ENCODE data around the gene CACNA1F.

CACNA1F gene

GRCh38 chrX:49233176-49233575 lies at the start of gene CACNA1F:
TSS of gene CACNA1F (minus strand) at chrX:49233340. CDS start at chrX:49233309, 31 bp downstream.
- no peak for DNase-seq (ENCODE audit: low read depth)

- no peak for DNase-seq (ENCODE audit: low read depth)
These were observed 49.5 kb upstream of the CACNA1F start for GRCh38 chrX:49282647-49283011.

- no peak for DNase-seq (ENCODE audit: low read depth)
These were observed 44.9 kb upstream of the CACNA1F start for GRCh38 chrX:49278081-49278480.

GRCh38 chrX:49277535-49277830 lies 44.3 kb upstream of the CACNA1F start:
- no peak for DNase-seq (ENCODE audit: low read depth)

- DNase-seq (ENCODE audit: low read depth), result no peak
These were observed 43.8 kb upstream of the CACNA1F start for GRCh38 chrX:49276671-49277534.

- DNase-seq (ENCODE audit: low read depth), result no peak
These were observed 43.1 kb upstream of the CACNA1F start for GRCh38 chrX:49276207-49276606.

GRCh38 chrX:49273181-49273727 lies 40.1 kb upstream of the CACNA1F start:
- DNase-seq (ENCODE audit: low read depth), result no peak

GRCh38 chrX:49272421-49272820 lies 39.3 kb upstream of the CACNA1F start:
- DNase-seq (ENCODE audit: low read depth), result no peak

- no peak for DNase-seq (ENCODE audit: low read depth)
These were observed 38.2 kb upstream of the CACNA1F start for GRCh38 chrX:49271341-49271740.

- DNase-seq (ENCODE audit: low read depth), result no peak
These were observed 37.2 kb upstream of the CACNA1F start for GRCh38 chrX:49270249-49270921.

- no peak for DNase-seq (ENCODE audit: low read depth)
These were observed 36.7 kb upstream of the CACNA1F start, which contains the start of gene PPP1R3F for GRCh38 chrX:49269767-49270248. TSS of gene PPP1R3F (plus strand) at chrX:49269793. CDS start at chrX:49269870, 77 bp downstream.

GRCh38 chrX:49269010-49269766 lies 36.0 kb upstream of the CACNA1F start:
- DNase-seq (ENCODE audit: low read depth), result peak; percentile 89

GRCh38 chrX:49268702-49269009 lies 35.5 kb upstream of the CACNA1F start:
- DNase-seq (ENCODE audit: low read depth), result no peak

GRCh38 chrX:49266523-49267445 lies 33.6 kb upstream of the CACNA1F start:
- no peak for DNase-seq (ENCODE audit: low read depth)

- no peak for DNase-seq (ENCODE audit: low read depth)
These were observed 31.3 kb upstream of the CACNA1F start, which contains the start of gene FOXP3 for GRCh38 chrX:49264460-49264859. TSS of gene FOXP3 (minus strand) at chrX:49264710. CDS start at chrX:49258505, 6,205 bp downstream.

GRCh38 chrX:49263631-49264030 lies 30.5 kb upstream of the CACNA1F start:
- no peak for DNase-seq (ENCODE audit: low read depth)

GRCh38 chrX:49262603-49263002 lies 29.5 kb upstream of the CACNA1F start:
- DNase-seq (ENCODE audit: low read depth), result no peak

GRCh38 chrX:49260221-49260985 lies 27.3 kb upstream of the CACNA1F start:
- no peak for DNase-seq (ENCODE audit: low read depth)

GRCh38 chrX:49258749-49259124 lies 25.6 kb upstream of the CACNA1F start:
- DNase-seq (ENCODE audit: low read depth), result no peak

All from activated T-cell treated with anti-CD3 and anti-CD28 coated beads for 24 hours (primary cell).